Adrenal gland (tissue), 12 donors: ENCODE measurements around the gene S100A10. TPM values are rescaled to one million over a fixed set of nuclear protein-coding genes. Genes with fewer than 3 reads are reported as not detected.

ENCODE experiments used
- DNase-seq, 7 donors: peaks; one replicate each; pipeline ENCODE4 v3.0.0-alpha.2; 2019 to 2020
- H3K27ac ChIP-seq, 5 donors: fragments of 200-600 bp; sonication (generic) in 4 of 5; 1 replicate in 3 of 5; 2 replicates in 2 of 5; pipeline versions ENCODE4 v1.5.1 to v1.8.0; 2016 to 2020; ENCODE audit warnings: mild to moderate bottlenecking in 1 of 5
- H3K27me3 ChIP-seq: fragments of 200-600 bp; 2 replicates; pipeline ENCODE4 v1.8.0; 2021
- H3K36me3 ChIP-seq, 2 donors: fragments of 200-600 bp; replicated peaks in 1 of 2; 1 replicate in 1 of 2; 2 replicates in 1 of 2; pipeline versions ENCODE4 v1.5.1 to v1.8.0; 2018 to 2022
- H3K4me1 ChIP-seq, 2 donors: fragments of 200-600 bp; replicated peaks in 1 of 2; 1 replicate in 1 of 2; 2 replicates in 1 of 2; pipeline versions ENCODE4 v1.5.1 to v1.8.0; 2018 to 2021
- H3K4me3 ChIP-seq, 4 donors: fragments of 200-600 bp; sonication (generic) in 3 of 4; one replicate each; pipeline ENCODE4 v1.5.1; 2016 to 2018
- H3K9me3 ChIP-seq, 3 donors: fragments of 200-600 bp; sonication (generic) in 1 of 3; replicated peaks in 1 of 3; 1 replicate in 2 of 3; 2 replicates in 1 of 3; pipeline versions ENCODE4 v1.5.1 to v1.8.0; 2016 to 2021
- POLR2A ChIP-seq, 2 donors: fragments of 450-650 bp; IDR thresholded peaks; one replicate each; pipeline ENCODE4 v1.6.1; 2017; ENCODE audit warnings: antibody characterized with exemption in 2 of 2, mild to moderate bottlenecking in 2 of 2, moderate library complexity in 1 of 2
- WGBS, 4 donors: extraction: QIAGEN DNeasy Blood & Tissue Kit in 2 of 4; methylation state at CpG; one replicate each; pipeline versions ENCODE4 v1.1.5 to v1.1.7; 2013 to 2017; 5-methylcytosine and 5-hydroxymethylcytosine counted together
- intact Hi-C, 2 donors: fragments of 100-400 bp; cut with DNase I; formaldehyde crosslinking; loops; one replicate each; pipeline versions ENCODE4 v1.14.1 to v1.15.0; 2022 to 2023
- polyA plus RNA-seq, 3 donors: library from polyadenylated mRNA; stranded (reverse); fragments of 200-250 nt in 2 of 3; fragments of 350-450 nt in 1 of 3; fragmentation: Illumina TruSeq in 1 of 3; extraction: RNeasy Lipid Tissue Mini Kit (QIAGEN cat#74804) in 1 of 3; gene quantifications; one replicate each; pipeline ENCODE4 v1.2.3, GENCODE V29; 2013 to 2014
- total RNA-seq, 9 donors: library from RNA; depleted of rRNA in 4 of 9; stranded (reverse); fragments of >200 nt in 4 of 9; fragments of 120-200 nt in 1 of 9; fragmentation: NEBNext Ultra II Directional in 1 of 9; extraction: Animal tissue kit (Norgen Biotek cat#: 25700) in 1 of 9; gene quantifications; one replicate each; pipeline versions ENCODE4 v1.1.0 to v1.2.4, GENCODE V29; 2013 to 2023
- TF ChIP-seq, protein P1 (sequence below), 6 experiments: fragments of 450-650 bp in 4 of 6; fragments of 200-600 bp in 2 of 6; sonication (generic) in 1 of 6; IDR thresholded peaks; 1 replicate in 5 of 6; 2 replicates in 1 of 6; pipeline versions ENCODE4 v1.5.1 to v1.8.0; 2016 to 2021; ENCODE audit warnings: antibody characterized with exemption in 6 of 6, mild to moderate bottlenecking in 2 of 6, moderate library complexity in 1 of 6
- donor health status: healthy with polysubstance abuse.
- donor health status: Bipolar disorder and iron deficiency.
- donor health status: DM: yes; HTN: yes; CAD: no.
- donor health status: DM: no; HTN: no; CAD: no.
- donor health status: DM: no; HTN: no; CAD: no.
- donor health status: DM: yes; HTN: yes; CAD: no.

Gene S100A10
- total and polyA plus RNA-seq, 12 donors = 24.9 to 860 (median 366) TPM

DNA sequence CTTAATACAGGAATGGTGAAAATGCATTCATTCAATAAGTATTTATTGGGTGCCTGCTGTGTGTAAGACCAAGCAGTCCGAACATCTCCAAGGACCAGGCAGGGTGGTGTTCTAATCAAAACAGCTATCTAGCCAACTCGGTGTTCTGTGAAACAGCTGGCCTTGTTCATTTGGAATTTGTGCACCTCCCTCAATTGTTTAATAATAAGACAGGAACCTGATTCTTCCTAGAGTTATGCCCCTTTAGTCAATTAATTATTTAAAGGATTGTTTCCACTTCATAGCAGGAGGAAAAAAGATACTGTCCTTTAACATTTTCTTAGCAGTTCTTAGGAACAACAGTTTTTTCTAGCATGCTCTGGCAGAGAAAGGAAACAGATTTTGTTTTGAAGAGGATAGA is 30.4 kb downstream of the S100A10 start:
- Histone ChIP-seq H3K9me3 (no peaks in the 10 kb centered on the region), H3K4me3 (no peak overlapping the region), H3K36me3 (no peaks in the 10 kb centered on the region), H3K27me3 (no peaks in the 10 kb centered on the region), H3K4me1 (no peaks in the 10 kb centered on the region), H3K27ac (no peak overlapping the region)
- no peak for TF ChIP-seq POLR2A (IDR thresholded peaks at IDR 0.05)
- TF ChIP-seq, protein P1, sequence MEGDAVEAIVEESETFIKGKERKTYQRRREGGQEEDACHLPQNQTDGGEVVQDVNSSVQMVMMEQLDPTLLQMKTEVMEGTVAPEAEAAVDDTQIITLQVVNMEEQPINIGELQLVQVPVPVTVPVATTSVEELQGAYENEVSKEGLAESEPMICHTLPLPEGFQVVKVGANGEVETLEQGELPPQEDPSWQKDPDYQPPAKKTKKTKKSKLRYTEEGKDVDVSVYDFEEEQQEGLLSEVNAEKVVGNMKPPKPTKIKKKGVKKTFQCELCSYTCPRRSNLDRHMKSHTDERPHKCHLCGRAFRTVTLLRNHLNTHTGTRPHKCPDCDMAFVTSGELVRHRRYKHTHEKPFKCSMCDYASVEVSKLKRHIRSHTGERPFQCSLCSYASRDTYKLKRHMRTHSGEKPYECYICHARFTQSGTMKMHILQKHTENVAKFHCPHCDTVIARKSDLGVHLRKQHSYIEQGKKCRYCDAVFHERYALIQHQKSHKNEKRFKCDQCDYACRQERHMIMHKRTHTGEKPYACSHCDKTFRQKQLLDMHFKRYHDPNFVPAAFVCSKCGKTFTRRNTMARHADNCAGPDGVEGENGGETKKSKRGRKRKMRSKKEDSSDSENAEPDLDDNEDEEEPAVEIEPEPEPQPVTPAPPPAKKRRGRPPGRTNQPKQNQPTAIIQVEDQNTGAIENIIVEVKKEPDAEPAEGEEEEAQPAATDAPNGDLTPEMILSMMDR (IDR thresholded peaks at IDR 0.05) = no peak
- WGBS, 4 donors = 34 to 64% (median 44%) methylated on average over 2 of the region's 2 CpGs
- DNase-seq = no peak
- intact Hi-C loops = no loop called here

GRCh38 chr1:151961833-151962232 is 31.8 kb downstream of the S100A10 start:
- Histone ChIP-seq H3K36me3 (no peaks in the 10 kb centered on the region), H3K9me3 (no peaks in the 10 kb centered on the region), H3K4me1 (no peaks in the 10 kb centered on the region), H3K27ac (no peak overlapping the region), H3K4me3 (no peak overlapping the region), H3K27me3 (no peaks in the 10 kb centered on the region)
- TF ChIP-seq, protein P1 (IDR thresholded peaks at IDR 0.05) = no peak
- TF ChIP-seq POLR2A (IDR thresholded peaks at IDR 0.05) = no peak
- WGBS, 4 donors = 67 to 73% (median 72%) methylated on average over 4 of the region's 4 CpGs
- DNase-seq = no peak
- intact Hi-C loops = no loop called here

DNA sequence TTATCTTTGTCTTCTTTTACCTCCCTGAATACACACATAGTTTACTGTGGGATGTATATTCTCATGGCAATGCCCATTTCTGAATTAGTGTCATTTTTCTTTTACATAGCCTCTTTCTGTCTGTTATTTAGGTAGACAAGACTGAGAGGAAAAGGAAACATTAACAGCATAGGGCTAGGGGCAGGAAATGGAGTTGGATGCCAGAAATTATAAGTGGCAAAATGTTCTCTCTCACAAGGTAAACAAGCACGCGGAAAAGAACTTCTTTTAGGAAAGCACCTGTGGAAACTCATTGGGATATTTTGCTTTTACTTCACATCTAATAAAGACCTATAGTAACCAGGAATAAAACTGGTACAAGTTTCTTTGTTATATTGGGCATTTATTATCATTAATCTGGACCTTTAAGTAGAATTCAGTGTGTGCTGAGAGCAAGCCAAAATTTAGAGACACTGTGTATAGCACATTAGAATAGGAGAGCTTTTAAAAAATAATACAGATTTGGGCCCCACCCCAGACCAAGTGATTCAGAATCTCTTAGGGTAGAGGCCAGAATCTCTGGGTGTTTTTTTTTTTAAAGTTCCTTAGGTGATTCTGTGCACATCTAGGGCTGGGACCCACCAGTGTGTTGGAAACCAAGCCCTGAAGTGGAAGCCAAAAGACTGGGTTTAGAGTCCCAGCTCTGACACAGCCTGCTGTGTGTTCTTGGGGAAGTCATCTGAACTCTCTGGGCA is 32.7 kb downstream of the S100A10 start:
- Histone ChIP-seq H3K36me3 (no peaks in the 10 kb centered on the region), H3K9me3 (no peaks in the 10 kb centered on the region), H3K4me1 (no peaks in the 10 kb centered on the region), H3K27ac (no peak overlapping the region), H3K4me3 (no peak overlapping the region), H3K27me3 (no peaks in the 10 kb centered on the region)
- 60 to 70% (median 64%) methylated on average over 2 of the region's 2 CpGs for WGBS, 4 donors
- TF ChIP-seq, protein P1 (IDR thresholded peaks at IDR 0.05) = no peak
- no peak for TF ChIP-seq POLR2A (IDR thresholded peaks at IDR 0.05)
- intact Hi-C loops = no loop called here
- DNase-seq = no peak

DNA sequence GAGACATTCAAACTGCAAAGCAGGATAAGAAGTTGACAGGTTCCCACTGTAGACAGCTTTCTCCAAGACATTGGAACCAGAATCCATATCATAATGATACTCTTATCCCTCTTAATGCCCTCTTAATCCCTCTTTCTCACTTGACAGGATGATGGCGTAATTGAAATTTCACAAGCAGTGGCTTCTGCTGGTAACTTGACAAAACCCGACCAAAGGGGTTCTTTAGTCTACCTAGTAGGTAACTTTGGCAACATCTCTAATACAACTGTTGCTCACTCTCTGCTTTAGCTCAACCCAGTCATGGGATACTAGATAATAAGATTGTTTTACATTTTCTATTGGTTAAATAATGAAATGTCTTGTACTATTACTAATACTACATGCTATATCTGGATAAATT is 34.7 kb downstream of the S100A10 start:
- no peak for DNase-seq
- Histone ChIP-seq H3K9me3 (no peaks in the 10 kb centered on the region), H3K4me1 (no peaks in the 10 kb centered on the region), H3K36me3 (no peaks in the 10 kb centered on the region), H3K4me3 (no peak overlapping the region), H3K27ac (no peak overlapping the region), H3K27me3 (no peaks in the 10 kb centered on the region)
- no peak for TF ChIP-seq POLR2A (IDR thresholded peaks at IDR 0.05)
- 77 to 90% (median 83%) methylated on average over 2 of the region's 2 CpGs for WGBS, 4 donors
- intact Hi-C loops = no loop called here

DNA sequence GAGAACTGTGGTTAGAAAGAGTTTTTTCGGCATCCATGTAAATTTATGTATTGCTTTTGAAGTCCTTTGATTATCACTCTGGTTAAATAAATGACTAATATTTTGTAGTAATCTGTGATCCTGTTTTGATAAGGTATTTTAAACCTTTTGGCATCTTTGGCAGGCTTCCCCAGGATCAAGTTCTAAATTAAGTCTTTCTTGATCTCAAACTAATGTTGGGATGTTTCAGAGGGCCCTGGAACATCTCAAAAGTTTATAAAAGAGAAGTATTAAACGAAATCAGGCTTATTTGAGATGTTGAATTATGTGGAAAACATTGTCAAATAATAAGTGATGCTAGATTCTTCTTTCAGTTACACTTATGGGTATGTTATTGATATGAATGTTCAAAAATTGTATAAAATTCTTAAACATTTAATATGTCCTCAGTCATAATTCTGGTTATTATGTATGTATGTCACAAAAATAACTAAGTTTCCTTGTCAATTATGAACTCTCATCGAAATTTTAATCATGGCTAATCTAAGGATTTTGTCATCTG is 36.6 kb downstream of the S100A10 start:
- WGBS, 4 donors = 79 to 89% (median 83%) methylated on average over 3 of the region's 3 CpGs
- Histone ChIP-seq H3K4me1 (no peaks in the 10 kb centered on the region), H3K4me3 (no peak overlapping the region), H3K27me3 (no peaks in the 10 kb centered on the region), H3K36me3 (no peaks in the 10 kb centered on the region), H3K27ac (no peak overlapping the region), H3K9me3 (no peaks in the 10 kb centered on the region)
- TF ChIP-seq POLR2A (IDR thresholded peaks at IDR 0.05) = no peak
- TF ChIP-seq, protein P1 (IDR thresholded peaks at IDR 0.05) = no peak
- no peak for DNase-seq
- intact Hi-C loops = no loop called here
